ENCODE data around the gene GNGT2.

Gene GNGT2

DNA sequence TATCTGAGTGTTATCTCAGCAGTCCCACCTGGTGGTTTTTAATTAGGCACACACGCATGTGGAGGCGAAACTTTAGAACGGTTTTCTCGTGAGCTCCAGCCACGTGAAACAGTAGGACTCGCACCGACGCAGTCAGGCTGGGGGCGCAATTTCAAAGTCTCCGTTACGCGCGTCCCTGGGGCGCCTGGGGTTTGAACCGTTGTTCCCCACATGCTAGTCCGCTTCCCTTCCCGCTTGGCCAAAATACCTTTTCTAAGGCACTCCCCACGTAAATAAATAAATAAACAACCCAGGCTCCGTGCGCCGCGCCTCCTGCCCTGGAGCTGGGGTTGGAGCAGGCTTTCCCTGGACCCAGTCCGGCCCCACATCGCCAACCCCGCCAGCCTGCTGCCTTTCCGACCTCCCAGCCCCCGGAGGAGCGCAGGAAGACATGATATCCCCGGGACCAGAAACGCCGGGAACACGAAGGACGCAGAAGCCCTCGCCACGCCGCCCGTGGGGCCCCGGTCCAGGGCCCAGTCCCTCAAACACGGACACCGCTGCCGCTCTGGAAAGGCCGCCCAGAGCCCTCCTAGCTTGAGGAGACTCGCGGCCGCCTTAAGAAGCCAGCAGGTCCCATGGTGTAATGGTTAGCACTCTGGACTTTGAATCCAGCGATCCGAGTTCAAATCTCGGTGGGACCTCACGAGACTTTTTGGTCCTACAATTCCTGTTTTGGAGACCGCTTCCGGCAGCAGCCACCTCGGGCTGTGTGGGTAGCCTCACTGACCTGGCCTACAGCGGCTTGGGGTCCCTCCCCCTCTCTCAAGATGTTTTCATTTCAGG lies 18.2 kb downstream of the GNGT2 start (continued):
- TF ChIP-seq KLF10 (tag by site-specific recombination; IDR thresholded peaks at IDR 0.05) (peak; percentile 71; the same call in 1 of the 2 replicates), ZNF366 (tag by site-specific recombination; conservative IDR thresholded peaks at IDR 0.05) (no peak; the same call in 1 of the 2 replicates), ZNF837 (tag by site-specific recombination; IDR thresholded peaks at IDR 0.05) (no peak), GLI2 (tag by site-specific recombination; IDR thresholded peaks at IDR 0.05; ENCODE audit: borderline replicate concordance, low read depth) (no peak), OVOL3 (tag by site-specific recombination; IDR thresholded peaks at IDR 0.05) (peak; percentile 60), ZSCAN4 (tag by site-specific recombination; IDR thresholded peaks at IDR 0.05) (no peak; the same call in none of the 2 replicates), MYNN (tag by site-specific recombination; IDR thresholded peaks at IDR 0.05; ENCODE audit: borderline replicate concordance) (no peak), ZNF211 (tag by site-specific recombination; IDR thresholded peaks at IDR 0.05; ENCODE audit: low read depth) (no peak), ZNF266 (tag by site-specific recombination; IDR thresholded peaks at IDR 0.05; ENCODE audit: low read depth) (no peak), ZNF274 (IDR thresholded peaks at IDR 0.05; ENCODE audit: low read length) (no peak), ZNF274 (tag by site-specific recombination; IDR thresholded peaks at IDR 0.05; ENCODE audit: borderline replicate concordance) (no peak), ZNF146 (tag by site-specific recombination; IDR thresholded peaks at IDR 0.05) (0 out of 2 replicates have a peak, but pooled peaks have one; percentile 13), EGR2 (tag by site-specific recombination; IDR thresholded peaks at IDR 0.05; ENCODE audit: low read depth) (peak; percentile 42; the same call in 1 of the 2 replicates), ZNF600 (tag by site-specific recombination; IDR thresholded peaks at IDR 0.05) (peak; percentile 96), TCF7L2 (IDR thresholded peaks at IDR 0.05; ENCODE audit: borderline replicate concordance, low read depth, low read length) (no peak), SETDB1 (IDR thresholded peaks at IDR 0.05; ENCODE audit: insufficient read length, low read length) (no peak), GLIS1 (tag by site-specific recombination; IDR thresholded peaks at IDR 0.05) (peak; percentile 40; the same call in 1 of the 2 replicates), SP2 (tag by site-specific recombination; IDR thresholded peaks at IDR 0.05) (no peak), FEZF1 (tag by site-specific recombination; IDR thresholded peaks at IDR 0.05) (no peak; the same call in 1 of the 2 replicates), SCRT2 (tag by site-specific recombination; IDR thresholded peaks at IDR 0.05) (peak; percentile 79), GLIS2 (tag by site-specific recombination; IDR thresholded peaks at IDR 0.05) (peak; percentile 41), ZNF19 (tag by site-specific recombination; IDR thresholded peaks at IDR 0.05; ENCODE audit: low read depth) (no peak), ZNF391 (tag by site-specific recombination; IDR thresholded peaks at IDR 0.05; ENCODE audit: borderline replicate concordance, low read depth) (peak; percentile 93; the same call in 1 of the 2 replicates), ZNF416 (tag by site-specific recombination; IDR thresholded peaks at IDR 0.05) (no peak), ZFP41 (tag by site-specific recombination; IDR thresholded peaks at IDR 0.05; ENCODE audit: borderline replicate concordance) (no peak), ZNF433 (tag by site-specific recombination; IDR thresholded peaks at IDR 0.05; ENCODE audit: low read depth) (no peak)
- TF ChIP-seq, protein P1, sequence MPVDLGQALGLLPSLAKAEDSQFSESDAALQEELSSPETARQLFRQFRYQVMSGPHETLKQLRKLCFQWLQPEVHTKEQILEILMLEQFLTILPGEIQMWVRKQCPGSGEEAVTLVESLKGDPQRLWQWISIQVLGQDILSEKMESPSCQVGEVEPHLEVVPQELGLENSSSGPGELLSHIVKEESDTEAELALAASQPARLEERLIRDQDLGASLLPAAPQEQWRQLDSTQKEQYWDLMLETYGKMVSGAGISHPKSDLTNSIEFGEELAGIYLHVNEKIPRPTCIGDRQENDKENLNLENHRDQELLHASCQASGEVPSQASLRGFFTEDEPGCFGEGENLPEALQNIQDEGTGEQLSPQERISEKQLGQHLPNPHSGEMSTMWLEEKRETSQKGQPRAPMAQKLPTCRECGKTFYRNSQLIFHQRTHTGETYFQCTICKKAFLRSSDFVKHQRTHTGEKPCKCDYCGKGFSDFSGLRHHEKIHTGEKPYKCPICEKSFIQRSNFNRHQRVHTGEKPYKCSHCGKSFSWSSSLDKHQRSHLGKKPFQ (tag by site-specific recombination; IDR thresholded peaks at IDR 0.05), result no peak
- TF ChIP-seq, protein P2, sequence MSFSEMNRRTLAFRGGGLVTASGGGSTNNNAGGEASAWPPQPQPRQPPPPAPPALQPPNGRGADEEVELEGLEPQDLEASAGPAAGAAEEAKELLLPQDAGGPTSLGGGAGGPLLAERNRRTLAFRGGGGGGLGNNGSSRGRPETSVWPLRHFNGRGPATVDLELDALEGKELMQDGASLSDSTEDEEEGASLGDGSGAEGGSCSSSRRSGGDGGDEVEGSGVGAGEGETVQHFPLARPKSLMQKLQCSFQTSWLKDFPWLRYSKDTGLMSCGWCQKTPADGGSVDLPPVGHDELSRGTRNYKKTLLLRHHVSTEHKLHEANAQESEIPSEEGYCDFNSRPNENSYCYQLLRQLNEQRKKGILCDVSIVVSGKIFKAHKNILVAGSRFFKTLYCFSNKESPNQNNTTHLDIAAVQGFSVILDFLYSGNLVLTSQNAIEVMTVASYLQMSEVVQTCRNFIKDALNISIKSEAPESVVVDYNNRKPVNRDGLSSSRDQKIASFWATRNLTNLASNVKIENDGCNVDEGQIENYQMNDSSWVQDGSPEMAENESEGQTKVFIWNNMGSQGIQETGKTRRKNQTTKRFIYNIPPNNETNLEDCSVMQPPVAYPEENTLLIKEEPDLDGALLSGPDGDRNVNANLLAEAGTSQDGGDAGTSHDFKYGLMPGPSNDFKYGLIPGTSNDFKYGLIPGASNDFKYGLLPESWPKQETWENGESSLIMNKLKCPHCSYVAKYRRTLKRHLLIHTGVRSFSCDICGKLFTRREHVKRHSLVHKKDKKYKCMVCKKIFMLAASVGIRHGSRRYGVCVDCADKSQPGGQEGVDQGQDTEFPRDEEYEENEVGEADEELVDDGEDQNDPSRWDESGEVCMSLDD (tag by site-specific recombination; IDR thresholded peaks at IDR 0.05), result peak; percentile 81
- TF ChIP-seq, protein P3, sequence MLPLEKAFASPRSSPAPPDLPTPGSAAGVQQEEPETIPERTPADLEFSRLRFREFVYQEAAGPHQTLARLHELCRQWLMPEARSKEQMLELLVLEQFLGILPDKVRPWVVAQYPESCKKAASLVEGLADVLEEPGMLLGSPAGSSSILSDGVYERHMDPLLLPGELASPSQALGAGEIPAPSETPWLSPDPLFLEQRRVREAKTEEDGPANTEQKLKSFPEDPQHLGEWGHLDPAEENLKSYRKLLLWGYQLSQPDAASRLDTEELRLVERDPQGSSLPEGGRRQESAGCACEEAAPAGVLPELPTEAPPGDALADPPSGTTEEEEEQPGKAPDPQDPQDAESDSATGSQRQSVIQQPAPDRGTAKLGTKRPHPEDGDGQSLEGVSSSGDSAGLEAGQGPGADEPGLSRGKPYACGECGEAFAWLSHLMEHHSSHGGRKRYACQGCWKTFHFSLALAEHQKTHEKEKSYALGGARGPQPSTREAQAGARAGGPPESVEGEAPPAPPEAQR (tag by site-specific recombination; IDR thresholded peaks at IDR 0.05), result peak; percentile 75
- TF ChIP-seq, protein P4, sequence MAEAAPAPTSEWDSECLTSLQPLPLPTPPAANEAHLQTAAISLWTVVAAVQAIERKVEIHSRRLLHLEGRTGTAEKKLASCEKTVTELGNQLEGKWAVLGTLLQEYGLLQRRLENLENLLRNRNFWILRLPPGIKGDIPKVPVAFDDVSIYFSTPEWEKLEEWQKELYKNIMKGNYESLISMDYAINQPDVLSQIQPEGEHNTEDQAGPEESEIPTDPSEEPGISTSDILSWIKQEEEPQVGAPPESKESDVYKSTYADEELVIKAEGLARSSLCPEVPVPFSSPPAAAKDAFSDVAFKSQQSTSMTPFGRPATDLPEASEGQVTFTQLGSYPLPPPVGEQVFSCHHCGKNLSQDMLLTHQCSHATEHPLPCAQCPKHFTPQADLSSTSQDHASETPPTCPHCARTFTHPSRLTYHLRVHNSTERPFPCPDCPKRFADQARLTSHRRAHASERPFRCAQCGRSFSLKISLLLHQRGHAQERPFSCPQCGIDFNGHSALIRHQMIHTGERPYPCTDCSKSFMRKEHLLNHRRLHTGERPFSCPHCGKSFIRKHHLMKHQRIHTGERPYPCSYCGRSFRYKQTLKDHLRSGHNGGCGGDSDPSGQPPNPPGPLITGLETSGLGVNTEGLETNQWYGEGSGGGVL (tag by site-specific recombination; IDR thresholded peaks at IDR 0.05), result 0 out of 2 replicates have a peak, but pooled peaks have one; percentile 61

Measured in HEK293 (cell line).